CD4-positive, alpha-beta T cell treated with Interferon gamma for 1 hour (primary cell): ENCODE measurements around the gene AVEN.

Source experiments
- DNase-seq: peaks from one replicate; pipeline ENCODE4 v3.0.0-alpha.2; 2020

Gene AVEN

DNA sequence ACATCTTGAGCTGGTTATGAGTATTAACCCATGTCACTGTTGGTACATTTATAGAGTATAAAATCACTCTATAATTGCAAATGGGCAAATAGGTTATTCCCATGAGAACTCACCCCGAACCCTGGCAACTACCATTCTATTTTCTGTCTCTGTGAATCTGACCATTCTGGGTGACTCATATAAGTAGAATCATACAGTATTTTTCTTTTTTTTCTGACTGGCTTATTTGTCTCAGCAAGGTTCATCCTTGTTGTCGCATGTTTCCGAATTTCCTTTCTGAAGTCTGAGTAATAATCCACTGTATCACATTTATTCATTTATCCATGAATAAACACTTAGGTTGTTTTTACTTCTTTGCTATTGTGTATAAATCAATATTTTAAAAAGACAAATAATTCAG, 130.6 kb downstream of the AVEN start:
- no peak for DNase-seq

DNA sequence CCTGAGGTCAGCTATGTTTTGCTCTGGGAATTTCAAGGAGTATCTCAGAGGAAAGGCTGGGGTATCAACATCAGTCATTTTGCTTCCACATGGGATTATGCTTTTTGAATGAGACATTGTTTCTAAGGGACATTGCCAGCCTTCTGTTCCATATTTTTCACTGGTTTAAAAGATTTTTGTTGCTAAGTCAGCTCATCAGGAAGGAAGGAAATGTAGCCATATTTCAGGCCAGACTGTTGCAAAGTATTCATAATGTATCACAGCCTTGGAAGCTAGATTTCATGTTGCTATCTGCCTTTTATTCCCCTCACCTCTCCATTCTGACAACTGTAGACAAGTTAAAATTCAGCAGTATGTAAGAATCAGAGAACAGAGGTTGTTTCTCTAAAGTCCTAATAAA, 131.7 kb downstream of the AVEN start:
- DNase-seq: no peak

DNA sequence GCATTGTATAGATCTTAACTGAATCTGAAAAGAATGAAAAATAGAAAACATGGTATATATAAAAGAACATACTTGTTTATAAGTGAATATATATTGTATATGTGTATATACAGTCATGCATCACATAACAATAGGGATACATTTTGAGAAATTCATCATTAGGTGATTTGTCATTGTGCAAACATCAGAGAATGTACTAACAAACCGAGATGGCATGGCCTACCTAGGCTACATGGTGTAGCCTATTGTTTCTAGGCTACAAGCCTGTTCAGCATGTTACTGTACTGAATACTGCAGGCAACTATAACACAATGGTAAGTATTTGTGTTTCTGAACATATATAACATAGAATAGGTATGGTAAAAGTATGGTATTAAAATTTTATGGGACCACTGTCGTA, 135.3 kb downstream of the AVEN start:
- DNase-seq: no peak

DNA sequence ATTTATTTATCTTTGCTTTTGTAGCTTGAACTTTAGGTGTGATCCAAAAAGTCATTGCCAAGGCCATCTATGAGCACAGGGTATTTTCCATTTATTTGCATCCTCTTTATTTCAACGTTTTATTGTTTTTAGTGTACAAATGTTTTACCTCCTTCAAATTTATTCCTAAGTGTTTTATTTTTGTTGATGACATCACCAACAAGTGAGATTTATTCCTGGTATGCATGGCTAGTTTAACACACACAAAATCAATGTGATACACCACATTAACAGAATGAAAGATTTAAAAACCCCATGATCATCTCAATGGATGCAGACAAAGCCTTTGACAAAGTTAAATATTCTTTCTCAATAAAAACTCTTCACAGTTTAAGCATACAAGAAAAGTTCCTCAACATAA, 137.0 kb downstream of the AVEN start:
- no peak for DNase-seq

DNA sequence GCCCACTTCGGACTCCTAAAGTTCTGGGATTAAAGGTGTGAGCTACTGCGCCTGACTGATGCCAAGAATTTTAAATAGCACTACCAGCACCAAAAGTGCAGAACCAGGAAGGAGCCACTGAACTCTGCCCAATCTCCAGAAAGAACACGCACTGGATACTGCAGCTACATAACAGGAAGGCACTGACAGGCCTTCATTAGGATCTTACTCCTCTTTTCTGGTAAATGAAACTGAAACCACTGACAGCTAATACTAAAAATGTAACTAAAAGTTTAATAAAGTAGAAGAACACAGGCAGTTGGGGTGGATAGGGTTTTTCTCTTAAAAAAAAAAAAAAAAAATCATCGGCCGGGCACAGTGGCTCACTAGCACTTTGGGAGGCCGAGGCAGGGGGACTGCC, 144.8 kb downstream of the AVEN start:
- no peak for DNase-seq

DNA sequence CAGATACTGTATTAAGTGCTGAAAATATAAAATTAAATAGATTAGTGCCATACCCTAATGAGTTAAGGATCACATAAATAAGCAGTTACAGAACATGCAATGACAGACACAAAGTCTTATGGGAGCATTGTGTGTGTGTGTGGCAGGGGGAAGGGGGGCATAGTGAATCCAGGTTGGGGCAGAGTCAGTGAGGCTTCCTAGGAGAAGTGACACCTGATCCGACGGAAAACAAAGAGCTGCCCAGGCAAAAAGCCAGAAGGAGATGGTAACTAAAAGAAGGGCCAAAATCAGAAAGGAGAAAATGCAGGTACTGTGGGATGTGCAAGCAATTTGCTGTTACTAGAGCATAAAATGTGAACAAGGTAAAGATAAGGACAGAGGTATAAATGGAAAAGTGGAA, 150.8 kb downstream of the AVEN start:
- DNase-seq: no peak

DNA sequence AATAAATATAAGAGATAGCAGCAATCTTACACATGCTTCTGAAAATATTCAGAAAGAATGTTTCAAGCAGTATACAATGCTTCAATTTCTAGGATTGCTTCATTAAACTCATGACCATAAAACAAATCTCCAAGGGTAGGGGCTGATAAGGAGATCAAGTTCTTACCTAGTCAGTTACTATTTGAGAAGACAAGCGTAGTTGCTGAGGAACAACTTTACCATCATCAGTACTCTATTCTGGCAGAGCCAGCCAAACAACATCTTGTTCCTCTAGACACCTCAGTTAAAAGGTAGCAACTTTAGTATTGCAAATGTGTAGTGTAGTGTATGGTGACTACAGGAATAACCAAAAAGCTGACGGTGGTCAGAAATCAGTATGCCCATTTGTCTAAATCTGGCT, 156.1 kb downstream of the AVEN start:
- DNase-seq: no peak

DNA sequence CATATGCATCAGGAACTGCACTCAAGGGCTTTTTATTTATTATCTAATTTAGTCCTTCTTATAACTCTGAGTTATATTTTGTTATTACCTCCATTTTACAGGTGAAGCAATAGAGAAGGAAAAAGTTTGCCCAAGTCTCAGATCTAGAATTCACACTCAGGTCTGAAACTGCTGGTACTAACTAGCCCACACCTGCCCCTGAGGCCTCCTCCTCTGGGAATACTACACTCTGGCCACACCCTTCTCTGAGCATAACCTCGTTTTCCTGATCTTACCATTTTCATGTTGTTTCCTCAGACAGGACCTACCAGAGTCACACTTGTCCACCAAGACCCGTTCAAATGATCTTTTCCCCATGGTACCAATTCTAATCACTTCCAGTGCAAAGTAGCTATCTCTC, 164.8 kb downstream of the AVEN start:
- DNase-seq: no peak

DNA sequence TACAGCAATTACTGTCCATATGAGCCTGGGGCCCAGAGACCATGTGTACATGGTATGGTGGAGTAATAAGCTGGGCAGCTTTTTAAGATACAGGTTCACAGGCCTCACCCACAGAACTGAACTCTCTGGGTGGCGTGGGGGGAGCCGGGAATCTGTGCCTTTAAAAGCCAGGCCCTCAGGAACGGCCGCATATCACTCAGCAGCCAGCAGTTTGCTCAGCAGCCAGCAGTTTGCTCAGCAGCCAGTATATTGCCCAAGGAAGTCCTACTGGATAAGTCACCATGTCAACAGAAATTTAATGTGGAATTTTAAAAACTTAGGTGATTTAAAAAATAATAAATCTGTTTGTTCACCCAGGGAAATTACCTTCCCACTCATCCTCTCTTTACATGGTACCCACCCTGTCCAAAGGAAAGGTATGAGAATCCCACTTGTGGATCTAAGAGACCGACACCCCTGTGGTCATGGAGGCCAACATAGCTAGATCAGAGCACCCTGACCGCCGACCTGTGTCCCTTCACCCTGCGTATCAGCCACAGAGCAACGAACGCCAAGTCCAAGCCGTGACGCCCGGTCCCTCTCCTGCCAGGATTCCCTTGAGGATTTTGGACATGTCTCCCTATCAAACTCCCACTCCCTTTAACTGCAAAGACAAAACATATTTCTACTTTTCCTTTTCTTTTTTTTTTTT, 166.4 kb downstream of the AVEN start:
- no peak for DNase-seq

DNA sequence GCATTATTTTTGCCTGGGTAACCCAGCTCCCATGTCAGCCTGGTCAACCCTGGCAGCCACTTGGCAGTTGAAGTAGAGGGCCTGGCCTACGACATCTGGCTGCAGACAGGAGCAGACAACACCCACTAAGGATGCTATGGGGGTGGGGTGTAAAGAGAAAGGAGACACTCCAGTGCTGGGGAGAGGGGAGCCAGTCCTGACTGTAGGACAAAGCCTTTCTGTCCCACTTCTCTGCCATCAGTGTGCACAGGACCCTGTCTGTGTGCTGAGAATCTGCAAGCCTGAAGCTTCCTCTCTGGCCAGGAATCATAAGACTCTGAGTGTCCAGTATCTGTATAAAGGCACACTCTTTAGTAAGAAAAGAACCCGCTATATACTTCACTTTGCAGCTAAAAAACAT, 167.0 kb downstream of the AVEN start:
- DNase-seq: no peak

DNA sequence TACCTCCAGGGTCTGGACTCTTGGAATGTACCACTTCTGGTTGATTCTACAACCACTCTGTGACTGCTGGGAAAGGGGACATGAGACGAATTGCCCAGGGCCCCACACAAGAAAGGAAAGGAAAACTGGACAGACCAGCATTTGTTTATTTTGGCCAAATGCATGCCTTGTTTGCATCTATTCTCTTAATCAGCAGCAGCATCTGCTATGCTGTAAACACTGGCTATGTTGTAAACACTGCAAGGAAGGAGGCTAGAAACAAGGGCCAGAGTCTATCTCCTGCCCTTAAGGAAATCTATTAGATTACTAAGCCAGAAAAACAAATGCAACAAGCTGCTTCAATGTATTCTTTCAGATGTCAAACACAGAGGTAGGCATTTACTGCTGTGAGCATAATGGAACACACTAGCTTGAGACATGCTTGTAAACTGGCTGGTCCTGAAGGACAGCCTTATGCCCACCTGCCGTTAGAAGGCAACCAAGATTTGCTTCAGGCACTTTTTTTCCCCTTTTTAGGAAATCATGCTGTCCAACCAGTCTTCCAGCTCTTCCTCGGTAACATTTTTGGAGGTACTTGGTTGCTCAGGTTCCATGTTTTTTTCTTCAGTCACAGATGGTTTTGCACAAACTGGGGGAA, 172.8 kb downstream of the AVEN start:
- DNase-seq: no peak

DNA sequence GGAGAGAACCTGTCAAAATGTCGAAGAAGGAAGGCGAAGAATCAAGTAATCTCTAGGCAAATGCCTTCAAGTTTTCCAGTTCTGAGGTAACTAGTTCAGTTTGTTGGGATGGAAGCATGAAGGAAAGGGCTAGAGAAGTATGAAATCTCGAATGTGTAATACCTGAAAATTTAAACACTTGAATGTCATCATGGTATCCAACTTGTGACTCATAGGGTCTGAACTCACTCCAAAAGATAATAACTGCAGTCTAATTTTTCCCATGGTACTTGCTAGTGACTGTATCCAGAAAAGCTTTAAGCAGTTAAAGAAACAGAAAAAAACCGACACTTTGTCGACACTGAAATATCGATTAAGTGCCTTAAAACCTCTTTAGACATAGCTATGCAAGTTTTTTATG, 173.6 kb downstream of the AVEN start:
- no peak for DNase-seq

DNA sequence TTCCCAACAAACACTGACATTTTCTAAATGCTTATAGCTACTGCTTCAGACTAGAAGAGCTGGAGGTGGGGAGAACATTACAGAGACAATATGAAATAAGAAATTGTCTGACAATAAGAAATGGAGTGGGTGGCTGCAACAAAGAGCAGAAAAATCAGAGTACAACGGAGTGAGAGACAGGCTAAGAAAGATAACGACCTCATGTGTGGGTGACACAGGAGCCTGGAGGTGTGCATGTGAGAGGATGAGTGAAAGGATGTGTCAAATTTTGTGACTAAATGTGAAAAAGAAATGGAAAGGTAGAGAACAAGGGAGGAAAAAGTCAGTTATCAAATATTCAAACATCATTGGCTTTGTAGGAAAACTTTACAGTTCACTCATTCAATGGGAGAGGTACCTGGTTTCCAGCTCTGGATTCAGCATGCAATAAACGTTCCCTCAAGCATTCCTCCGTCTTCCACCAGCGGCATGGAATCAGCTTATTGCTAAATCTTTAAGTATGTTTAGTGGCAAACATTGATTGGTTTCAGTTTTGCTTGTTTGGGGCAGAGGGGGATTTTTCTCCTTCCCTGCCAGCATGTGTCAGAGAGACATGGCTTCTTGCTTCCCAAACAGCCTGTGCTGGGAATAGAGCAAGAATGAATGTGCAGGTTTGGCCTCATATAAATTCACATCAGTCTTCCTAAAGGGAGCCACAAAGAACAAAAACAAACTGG, 174.5 kb downstream of the AVEN start:
- DNase-seq: no peak

DNA sequence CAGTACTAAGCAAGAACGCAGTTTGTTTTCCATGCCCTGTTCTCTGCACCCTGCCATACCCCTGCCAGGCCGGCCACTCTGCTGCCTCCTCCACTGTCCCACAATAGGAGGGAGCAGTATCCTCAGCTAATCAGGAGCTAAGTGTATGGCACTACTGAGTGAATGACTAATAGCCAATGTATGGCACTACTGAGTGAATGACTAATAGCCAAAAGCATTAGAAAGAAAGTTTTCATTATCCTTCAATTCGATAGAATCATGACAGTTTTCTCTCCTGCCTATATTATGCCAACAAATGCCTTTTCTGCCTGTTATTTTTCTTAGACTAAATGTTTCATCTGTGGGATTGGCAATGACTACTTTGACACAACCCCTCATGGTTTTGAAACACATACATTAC, 178.2 kb downstream of the AVEN start:
- DNase-seq: no peak

DNA sequence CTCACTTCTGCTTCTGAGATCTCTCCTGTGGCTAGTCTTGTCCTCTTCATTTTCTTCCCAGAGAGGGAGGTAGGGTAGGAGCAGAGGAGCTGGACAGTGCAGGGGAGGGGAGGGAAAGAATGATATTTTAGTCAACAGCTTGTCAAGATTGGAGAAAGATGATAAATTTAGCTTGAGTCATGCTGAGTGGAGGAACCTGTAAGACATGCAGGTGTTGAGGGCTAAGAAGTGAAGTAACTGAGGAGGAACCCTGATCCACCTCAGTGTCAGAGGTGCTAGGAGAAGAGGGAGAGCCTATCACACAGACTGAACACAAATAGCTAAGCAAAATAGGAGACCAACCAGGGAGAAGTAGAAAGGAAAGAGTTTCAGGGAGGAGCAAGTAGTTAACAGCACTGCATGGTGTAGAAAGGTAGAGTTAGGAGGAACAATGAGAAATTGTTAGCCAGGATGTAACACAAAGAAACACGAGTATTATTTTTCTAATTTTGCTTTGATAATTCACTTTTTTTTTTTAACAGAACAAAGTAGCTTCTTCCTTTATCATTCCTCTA, 178.9 kb downstream of the AVEN start:
- DNase-seq: no peak

DNA sequence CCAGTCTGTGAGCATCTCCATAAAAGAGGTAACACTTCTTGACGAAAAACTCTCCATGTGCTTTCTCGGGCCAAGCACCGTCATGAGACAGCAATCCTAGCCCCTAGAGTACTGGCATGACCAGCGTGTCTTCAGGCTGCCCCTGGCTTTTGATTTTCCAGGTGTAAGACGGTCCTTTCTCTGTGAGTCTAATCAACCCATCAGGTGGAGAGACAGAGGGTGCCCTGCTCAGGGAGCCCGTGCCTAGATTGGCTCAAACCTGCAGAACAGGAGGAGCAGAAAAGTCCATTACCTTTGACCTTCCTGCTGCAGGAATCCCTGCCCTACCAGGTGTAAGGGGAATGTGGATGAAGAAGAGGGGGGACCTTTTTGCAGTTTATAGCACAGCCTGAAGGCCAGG, 180.2 kb downstream of the AVEN start:
- no peak for DNase-seq

DNA sequence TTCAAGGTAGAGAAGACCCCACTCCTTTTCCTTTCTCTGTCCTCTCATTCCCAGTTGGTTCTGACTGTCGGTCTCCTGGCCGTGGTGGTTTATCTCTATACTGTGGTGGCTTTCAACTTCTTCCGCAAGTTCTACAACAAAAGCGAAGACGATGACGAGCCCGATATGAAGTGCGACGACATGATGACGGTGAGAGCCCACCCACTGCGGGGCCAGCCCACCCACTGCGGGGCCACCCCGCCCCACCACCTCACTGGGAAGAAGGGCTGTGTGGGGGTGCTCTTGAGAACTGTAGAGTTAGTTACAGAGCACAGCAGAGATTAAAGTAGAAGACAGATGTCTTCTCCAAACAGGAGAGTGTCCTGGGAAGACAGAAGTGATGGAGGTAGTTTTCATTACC, 181.3 kb downstream of the AVEN start:
- no peak for DNase-seq

DNA sequence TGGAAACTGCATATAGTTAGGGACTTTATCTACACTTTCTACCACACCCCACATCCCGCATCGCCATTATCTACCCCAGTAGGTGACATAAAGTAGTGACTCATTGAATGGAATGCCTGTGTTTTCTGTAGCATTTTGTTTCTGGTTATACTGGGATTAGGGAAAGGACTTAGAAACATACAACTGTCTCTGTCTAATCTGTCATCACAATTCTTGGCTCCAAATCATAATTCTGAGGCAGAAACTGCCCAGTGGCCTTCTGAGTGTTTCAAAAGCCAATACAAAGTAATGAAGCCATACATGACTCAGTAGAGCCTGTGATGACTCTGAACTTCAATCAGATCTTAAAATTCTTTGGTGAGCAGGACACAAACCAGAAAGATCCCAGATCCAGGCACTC, 186.4 kb downstream of the AVEN start:
- no peak for DNase-seq

DNA sequence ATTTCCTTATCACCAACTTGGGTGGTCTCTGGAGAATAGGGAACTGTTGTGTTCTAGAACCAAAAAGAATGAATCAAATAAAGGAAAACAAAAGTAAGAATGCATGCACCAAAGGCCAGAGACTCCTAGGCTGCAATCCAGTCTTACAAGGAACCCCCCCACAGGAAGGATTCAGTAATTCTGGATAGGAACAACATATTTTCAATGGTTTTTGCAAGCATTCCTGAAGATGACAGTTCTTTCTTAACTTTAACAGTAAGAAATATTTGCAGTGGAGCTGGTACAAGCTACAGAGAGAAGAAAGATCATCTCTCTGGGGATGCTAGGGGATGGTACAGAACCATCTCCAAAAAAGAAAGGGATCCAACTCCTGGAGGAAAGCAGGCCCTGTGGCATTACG, 186.9 kb downstream of the AVEN start:
- DNase-seq: no peak

DNA sequence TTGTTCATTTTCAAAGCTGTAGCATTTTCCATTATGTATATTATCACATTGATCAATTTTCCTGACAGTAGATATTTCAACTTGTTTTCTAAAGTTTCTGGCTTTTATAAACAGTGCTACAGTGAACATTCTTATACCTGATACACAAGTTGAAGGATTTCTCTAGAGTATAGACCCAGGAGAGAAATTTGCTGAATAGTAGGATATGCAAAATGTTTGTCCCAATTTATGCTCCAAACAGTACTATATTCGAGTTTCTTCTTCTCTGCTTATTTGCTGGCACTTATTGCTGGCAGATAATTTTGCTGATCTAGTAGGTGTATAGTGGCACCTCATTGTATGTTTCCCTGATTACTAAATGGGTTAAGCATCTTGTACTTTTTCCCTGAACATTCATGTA, 187.9 kb downstream of the AVEN start:
- no peak for DNase-seq

DNA sequence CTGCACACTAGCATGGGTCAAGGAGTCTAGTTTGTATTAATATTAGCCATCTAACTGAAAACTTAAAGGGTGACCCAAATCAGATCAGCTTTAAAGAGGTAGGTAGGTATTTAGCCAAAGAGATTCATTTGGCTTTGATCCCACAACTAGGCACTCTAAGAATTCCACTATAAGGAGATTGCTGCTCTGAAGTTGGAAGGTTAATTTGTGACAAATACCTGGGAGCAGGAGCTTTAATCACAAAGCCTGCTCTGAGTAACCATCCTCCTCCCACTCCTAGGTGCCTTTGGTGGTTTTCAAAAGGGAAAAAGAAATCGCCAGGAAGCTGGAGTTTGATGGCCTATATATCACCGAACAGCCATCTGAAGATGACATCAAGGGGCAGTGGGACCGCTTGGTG, 191.0 kb downstream of the AVEN start:
- no peak for DNase-seq

DNA sequence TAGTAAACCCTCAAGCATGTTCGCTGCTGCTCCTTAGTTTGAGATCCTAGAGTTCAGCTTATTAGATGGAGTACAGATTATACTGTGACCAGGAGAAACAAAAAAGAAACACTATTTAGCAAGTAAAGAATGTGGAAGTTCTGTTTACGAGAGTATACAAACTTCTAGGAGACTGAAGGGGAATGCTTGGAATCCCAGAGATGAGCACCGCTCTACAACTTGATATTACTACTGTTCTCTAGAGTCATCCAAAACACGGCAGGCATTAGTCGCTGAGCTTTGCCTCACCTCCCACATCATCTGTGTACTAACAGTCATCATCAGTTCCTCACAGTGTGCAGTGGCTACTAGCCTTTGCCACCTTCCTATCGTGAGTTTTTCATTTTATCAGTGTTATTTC, 192.1 kb downstream of the AVEN start:
- DNase-seq: no peak

DNA sequence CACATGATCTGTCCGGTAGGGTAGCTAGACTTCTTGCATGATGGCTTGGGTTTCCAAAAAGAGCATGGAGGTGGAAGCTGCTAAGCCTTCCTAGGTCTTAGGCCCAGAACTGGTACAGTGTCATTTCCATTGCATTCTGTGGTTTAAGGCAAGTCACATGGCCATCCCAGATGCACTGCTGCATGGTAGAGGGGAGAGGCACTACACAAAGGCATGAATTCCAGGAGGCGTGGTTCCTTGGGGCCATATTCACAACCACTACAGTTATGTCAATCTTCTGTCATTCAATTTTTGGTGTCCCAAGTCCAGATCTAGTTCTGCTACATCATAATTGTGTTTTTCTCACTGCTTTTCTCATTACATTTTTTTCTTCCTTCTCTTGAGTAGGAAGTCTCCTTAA, 192.9 kb downstream of the AVEN start:
- no peak for DNase-seq

DNA sequence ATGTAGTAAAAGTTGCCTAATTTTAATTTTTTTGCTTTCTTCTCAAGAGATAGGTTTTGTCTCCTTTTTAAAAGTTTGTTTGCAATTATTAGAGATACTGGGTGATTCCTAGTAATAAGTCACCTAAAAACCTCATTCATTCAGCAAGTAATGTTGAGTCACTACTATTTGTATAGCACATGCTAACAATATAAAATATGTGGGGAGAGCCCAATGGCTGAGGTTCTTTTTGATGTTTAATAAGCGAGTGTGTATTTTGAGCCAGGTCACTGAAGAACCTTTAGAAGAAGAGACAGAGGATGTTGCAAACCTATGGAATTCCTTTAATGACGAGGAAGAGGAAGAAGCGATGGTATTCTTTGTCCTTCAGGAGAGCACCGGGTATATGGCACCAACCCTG, 194.4 kb downstream of the AVEN start:
- DNase-seq: no peak
